GM12872 (cell line): ENCODE measurements around the gene DNM2.

ENCODE experiments used
- TF ChIP-seq, protein P1 (sequence below): IDR thresholded peaks from 3 replicates; pipeline ENCODE4 v1.5.1; 2011; ENCODE audit warnings: low read depth, mild to moderate bottlenecking, low read length, moderate library complexity; ENCODE audit not compliant: insufficient read depth

DNM2 gene

DNA sequence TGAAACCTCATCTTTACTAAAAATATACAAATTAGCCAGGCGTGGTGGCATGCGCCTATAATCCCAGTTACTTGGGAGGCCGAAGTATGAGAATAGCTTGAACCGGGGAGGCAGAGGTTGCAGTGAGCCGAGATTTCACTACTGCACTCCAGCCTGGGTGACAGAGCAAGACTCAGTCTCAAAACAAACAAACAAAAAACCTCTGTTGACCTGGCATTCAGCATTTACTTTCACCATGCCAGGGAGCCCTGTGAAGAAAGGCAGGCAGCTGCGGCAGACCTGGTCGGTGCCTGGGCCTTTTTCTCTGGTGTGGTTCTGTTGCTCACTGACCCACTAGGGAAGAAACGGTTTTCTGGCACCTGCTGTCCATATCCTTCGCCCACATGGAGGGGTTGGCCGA, 49.8 kb downstream of the DNM2 start:
- TF ChIP-seq, protein P1, sequence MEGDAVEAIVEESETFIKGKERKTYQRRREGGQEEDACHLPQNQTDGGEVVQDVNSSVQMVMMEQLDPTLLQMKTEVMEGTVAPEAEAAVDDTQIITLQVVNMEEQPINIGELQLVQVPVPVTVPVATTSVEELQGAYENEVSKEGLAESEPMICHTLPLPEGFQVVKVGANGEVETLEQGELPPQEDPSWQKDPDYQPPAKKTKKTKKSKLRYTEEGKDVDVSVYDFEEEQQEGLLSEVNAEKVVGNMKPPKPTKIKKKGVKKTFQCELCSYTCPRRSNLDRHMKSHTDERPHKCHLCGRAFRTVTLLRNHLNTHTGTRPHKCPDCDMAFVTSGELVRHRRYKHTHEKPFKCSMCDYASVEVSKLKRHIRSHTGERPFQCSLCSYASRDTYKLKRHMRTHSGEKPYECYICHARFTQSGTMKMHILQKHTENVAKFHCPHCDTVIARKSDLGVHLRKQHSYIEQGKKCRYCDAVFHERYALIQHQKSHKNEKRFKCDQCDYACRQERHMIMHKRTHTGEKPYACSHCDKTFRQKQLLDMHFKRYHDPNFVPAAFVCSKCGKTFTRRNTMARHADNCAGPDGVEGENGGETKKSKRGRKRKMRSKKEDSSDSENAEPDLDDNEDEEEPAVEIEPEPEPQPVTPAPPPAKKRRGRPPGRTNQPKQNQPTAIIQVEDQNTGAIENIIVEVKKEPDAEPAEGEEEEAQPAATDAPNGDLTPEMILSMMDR, result no peak

DNA sequence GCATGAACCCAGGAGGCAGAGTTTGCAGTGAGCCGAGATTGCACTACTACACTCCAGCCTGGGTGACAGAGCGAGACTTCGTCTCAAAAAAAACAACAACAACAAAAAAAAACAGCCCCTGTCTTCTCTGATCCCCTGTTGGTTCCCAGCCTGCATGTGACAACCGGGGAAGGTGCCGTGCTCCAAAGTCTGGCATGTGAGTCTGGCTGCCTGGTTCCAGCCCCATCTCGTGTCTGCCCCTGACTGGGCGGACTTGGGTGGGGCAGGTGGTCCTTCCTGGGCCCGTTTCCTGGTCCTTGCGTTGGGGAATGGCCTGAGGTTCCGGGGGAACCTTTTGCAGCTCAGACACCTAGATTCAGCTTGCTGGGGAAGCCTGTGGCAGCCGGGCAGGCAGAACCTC, 50.5 kb downstream of the DNM2 start:
- TF ChIP-seq, protein P1, result no peak

DNA sequence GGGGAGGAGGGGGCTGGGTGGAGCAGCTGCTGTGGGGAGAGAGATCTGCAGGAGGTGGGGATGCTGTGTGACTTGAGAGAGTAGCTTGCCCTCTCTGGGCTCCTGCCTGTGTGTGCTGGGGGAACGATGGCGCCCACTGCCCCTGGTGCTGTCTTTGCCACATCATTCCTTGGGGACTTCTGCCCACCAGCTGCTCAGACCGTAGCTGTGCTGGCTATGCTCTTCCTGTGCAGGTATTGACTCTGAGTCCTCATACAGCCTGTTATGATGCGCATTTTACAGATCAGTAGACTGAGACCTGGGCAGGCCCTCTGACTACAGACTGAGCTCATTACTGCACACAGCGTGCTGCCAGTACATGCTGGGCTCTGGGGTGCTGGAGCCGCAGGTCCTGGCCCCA, 51.1 kb downstream of the DNM2 start:
- TF ChIP-seq, protein P1, result no peak

DNA sequence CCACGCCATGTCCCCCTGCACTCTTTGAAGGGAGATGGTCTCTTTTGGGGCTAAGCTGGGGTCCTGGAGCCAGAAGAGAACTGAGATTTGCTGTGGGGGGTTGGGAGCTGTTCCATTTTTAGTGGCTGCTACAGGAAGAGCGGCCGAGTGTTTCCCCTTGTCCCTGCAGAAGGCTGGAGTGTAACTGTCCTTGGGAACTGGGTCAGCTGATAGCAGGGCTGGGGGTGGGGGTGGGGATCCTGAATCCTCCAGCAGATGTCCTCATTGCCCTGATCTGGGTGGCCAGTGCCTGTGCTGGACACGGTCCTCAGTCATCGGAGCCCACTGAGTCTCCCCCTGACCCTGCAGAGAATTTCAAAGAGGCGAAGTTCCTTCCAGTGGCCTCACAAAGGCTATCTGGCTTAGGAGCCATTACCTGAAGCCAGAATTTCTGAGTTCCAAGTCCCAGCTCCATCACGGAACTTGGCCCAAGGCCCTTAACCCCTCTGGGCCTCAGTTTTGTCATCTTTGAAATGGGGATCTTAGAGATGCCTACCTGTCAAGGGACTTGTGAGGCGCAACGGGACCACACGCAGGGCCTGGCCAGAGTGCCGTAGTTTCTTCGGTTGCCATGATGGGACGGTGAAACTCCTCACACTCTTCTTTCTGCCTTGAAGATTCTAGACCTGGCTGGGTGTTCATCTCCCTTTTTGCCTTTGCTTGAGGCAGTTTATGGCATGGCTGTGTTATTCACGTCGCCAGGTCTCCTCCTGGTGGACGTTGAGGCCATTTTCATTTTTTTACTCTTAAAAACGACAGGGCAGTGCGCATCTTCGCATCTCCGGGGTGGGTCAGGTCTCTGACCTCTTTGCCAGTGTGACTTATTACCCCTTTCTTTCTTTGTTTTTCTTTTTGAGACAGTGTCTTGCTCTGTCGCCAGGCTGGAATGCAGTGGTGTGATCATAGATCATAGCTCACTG, 51.9 kb downstream of the DNM2 start:
- TF ChIP-seq, protein P1, result no peak

DNA sequence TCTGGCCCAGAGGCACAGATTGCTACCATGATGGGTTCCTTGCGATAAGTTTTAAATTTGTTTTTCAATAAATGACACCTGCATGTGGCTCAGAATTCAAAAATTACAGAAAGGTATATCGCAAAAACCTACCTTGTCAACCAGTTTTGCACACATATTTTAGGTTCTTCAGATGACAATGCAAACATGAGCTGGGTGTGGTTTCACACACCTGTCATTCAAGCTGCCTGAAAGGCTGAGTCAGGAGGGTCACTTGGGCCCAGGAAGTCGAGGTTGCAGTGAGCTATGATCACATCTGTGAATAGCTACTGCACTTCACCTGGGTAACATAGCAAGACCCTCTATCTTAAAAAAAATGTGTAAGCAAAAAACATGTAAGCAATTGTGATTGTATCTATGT, 56.1 kb downstream of the DNM2 start:
- TF ChIP-seq, protein P1, result no peak

DNA sequence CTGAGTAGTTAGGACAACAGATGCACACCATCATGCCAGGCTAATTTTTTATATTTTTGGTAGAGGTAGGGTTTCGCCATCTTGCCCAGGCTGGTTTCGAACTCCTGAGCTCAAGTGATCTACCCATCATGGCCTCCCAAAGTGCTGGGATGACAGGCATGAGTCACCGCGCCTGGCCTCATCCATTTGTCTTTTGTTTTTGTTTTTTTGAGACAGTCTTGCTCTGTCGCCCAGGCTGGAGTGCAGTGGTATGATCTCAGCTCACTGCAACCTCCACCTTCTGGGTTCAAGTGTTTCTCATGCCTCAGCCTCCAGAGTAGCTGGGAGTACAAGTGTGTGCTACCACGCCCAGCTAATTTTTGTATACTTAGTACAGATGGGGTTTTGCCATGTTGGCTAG, 57.0 kb downstream of the DNM2 start:
- TF ChIP-seq, protein P1, result no peak

DNA sequence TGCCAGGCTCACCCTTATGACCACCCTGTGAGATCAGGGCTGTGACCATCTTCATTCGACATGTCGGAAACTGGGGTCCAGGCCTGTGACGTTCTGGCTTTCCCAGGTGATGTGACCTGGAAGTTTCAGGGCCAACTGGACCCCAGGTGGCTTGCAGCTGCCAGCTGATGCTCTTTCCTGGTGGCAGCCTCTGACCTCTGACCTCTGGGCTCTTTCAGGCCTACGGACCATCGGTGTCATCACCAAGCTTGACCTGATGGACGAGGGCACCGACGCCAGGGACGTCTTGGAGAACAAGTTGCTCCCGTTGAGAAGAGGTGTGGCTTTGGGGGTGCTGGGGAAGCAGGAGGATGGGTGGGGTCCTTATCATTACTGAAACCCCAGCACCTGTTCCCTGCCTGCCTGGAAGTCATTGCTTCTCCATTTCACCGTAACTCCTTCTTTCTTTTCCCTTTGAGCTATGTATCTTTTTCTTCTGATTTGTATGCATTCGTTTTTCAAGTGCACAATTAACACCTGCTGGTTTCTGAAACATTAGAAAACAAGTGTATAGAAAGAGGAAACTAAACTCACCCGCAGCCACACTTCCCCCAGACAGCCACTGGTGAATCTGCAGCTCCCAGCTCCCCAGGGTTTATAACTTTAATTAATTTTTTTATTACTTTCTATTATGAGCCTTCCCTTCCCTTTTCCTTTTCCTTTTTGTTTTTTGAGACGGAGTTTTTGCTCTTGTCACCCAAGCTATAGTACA, 59.2 kb downstream of the DNM2 start:
- TF ChIP-seq, protein P1, result no peak
